Mesothelial cell of epicardium (in vitro differentiated cells): ENCODE data around the gene KRT26. TPM values are rescaled to one million over a fixed set of nuclear protein-coding genes. Genes with fewer than 3 reads are reported as not detected.

Experiments
- DNase-seq, 2 experiments: peaks; one replicate each; pipeline ENCODE4 v3.0.0; 2021; ENCODE audit warnings: low spot score in 2 of 2; ENCODE audit not compliant: unreplicated experiment in 2 of 2
- H3K27ac Mint-ChIP-seq: 2 replicates; pipeline ENCODE4 v1.8.0; 2021; ENCODE audit warnings: mixed read lengths
- H3K27me3 Mint-ChIP-seq: 2 replicates; pipeline ENCODE4 v1.8.0; 2021; ENCODE audit warnings: low read depth, mixed read lengths
- H3K36me3 Mint-ChIP-seq: 2 replicates; pipeline ENCODE4 v1.8.0; 2021; ENCODE audit warnings: mixed read lengths
- H3K4me1 Mint-ChIP-seq: 2 replicates; pipeline ENCODE4 v1.8.0; 2021; ENCODE audit warnings: mixed read lengths
- H3K4me3 Mint-ChIP-seq: 2 replicates; pipeline ENCODE4 v1.8.0; 2021; ENCODE audit warnings: mild to moderate bottlenecking, moderate library complexity, mixed read lengths
- H3K9me3 Mint-ChIP-seq: 2 replicates; pipeline ENCODE4 v1.8.0; 2021; ENCODE audit warnings: mixed read lengths
- total RNA-seq: library from RNA; stranded (reverse); gene quantifications from 3 replicates; pipeline ENCODE4 v1.2.1, GENCODE V29; 2021
- TF ChIP-seq, protein P1 (sequence below): fragments of 200-600 bp; sonication (generic); IDR thresholded peaks from one replicate; pipeline ENCODE4 v1.5.0; 2021; ENCODE audit warnings: antibody characterized with exemption; ENCODE audit not compliant: unreplicated experiment

Gene KRT26
- total RNA-seq, 1 donor from 2014 or later, result not detected

DNA sequence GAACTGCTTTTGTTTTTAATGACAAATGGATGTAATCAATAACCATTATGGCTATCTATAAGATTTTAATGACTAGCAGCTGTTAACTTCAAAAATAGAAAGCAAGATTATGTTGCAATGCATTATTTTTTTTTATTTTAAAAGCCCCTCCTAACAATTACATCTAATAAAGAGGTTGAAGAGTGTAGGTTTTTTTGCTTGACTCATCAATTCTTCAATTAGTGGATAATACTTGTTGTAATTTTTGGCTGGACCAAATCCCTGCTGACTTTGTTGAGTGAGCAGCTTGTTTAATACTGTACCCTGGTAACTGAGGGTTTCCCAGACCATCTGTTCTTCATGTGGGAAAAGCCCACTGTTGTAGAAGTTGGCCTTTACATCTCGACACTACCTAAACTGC is 41.0 kb downstream of the KRT26 start:
- Mint-ChIP-seq H3K9me3 (no peaks in the 10 kb centered on the region), H3K4me3 (no peak overlapping the region), H3K27me3 (peaks cover 65% of the 10 kb centered on the region), H3K4me1 (no peaks in the 10 kb centered on the region), H3K36me3 (no peaks in the 10 kb centered on the region), H3K27ac (no peak overlapping the region)
- TF ChIP-seq, protein P1, sequence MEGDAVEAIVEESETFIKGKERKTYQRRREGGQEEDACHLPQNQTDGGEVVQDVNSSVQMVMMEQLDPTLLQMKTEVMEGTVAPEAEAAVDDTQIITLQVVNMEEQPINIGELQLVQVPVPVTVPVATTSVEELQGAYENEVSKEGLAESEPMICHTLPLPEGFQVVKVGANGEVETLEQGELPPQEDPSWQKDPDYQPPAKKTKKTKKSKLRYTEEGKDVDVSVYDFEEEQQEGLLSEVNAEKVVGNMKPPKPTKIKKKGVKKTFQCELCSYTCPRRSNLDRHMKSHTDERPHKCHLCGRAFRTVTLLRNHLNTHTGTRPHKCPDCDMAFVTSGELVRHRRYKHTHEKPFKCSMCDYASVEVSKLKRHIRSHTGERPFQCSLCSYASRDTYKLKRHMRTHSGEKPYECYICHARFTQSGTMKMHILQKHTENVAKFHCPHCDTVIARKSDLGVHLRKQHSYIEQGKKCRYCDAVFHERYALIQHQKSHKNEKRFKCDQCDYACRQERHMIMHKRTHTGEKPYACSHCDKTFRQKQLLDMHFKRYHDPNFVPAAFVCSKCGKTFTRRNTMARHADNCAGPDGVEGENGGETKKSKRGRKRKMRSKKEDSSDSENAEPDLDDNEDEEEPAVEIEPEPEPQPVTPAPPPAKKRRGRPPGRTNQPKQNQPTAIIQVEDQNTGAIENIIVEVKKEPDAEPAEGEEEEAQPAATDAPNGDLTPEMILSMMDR, result no peak
- DNase-seq, result no peak

DNA sequence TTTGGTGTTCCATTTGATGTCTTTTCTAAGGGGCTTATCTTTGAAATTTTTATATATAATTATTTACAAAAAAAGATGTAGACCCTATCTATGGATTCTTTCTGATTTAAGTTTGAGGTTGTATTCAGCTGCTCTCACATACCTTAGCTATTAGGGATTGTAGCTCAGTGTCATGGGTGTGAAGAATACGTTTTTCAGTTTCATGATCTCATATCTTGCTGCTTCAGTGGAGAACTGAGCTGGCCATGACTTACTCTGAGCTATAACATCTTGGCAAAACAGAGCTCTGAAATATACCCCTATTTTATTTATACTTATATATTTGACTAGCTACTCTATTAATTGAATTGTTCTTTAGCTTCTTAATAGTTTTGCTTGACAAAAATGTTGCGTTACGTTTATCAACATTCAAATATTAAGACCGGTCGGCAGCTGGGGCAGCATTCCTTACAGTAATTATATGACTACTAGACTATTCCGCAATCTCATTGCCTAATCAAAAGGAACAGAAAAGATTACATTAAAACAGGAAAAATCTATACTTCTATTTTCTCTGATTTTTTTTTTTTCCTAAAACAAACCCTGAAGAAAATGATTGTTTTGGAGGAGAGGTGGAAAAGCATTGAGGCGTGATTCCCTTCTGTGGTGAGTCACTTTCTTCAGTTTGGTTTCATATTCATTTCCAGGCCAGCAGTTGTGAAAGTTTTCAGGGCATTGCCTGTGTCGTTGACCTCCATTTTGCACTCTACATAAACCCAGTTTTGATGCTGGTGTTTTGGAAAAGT is 44.4 kb downstream of the KRT26 start:
- no peaks in the 10 kb centered on the region for H3K36me3 Mint-ChIP-seq
- peaks cover 57% of the 10 kb centered on the region for H3K27me3 Mint-ChIP-seq
- H3K4me3 Mint-ChIP-seq, result no peak overlapping the region
- no peaks in the 10 kb centered on the region for H3K4me1 Mint-ChIP-seq
- no peaks in the 10 kb centered on the region for H3K9me3 Mint-ChIP-seq
- no peak for DNase-seq
- no peak overlapping the region for H3K27ac Mint-ChIP-seq
- TF ChIP-seq, protein P1, result no peak

DNA sequence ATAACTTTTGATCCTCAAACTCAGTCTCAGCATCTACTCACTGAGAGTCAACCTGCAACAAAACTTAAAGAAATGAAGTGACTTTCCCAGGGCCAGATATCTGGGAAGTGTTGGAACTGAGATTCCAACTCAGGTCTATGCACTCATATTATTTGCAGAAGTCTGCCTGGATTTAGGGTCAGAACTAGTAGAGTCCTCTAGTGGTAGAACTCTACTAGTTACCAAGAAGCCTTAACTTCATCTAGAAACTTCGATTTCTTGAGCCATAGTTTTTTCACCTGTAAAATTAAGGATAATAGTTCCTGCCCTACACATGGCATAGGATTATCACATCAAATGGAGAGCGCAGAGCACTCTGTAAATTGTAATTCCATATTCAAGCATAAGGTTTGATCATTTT is 45.1 kb downstream of the KRT26 start:
- Mint-ChIP-seq H3K4me1 (peaks cover 4% of the 10 kb centered on the region), H3K27me3 (peaks cover 51% of the 10 kb centered on the region), H3K27ac (no peak overlapping the region), H3K4me3 (no peak overlapping the region), H3K9me3 (no peaks in the 10 kb centered on the region), H3K36me3 (no peaks in the 10 kb centered on the region)
- TF ChIP-seq, protein P1, result no peak
- DNase-seq, result no peak

DNA sequence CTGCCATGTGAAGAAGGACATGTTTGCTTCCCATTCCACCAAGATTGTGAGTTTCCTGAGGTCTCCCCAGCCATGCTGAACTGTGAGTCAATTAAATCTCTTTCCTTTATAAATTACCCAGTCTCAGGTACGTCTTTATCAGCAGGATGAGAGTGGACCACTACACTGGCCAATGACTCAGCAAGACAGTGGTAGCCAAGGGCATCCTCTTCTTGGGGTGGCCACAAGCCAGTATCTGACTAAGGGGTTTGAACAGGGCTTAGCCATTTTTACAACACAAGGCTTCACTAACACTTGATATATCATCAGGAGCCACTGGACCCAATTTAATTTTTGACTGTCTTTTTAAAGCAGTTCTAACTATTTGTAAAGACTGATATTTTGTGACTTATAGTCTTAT is 47.3 kb downstream of the KRT26 start:
- Mint-ChIP-seq H3K4me1 (peaks cover 9% of the 10 kb centered on the region), H3K9me3 (no peaks in the 10 kb centered on the region), H3K27ac (no peak overlapping the region), H3K27me3 (peaks cover 35% of the 10 kb centered on the region), H3K4me3 (no peak overlapping the region), H3K36me3 (no peaks in the 10 kb centered on the region)
- TF ChIP-seq, protein P1, result no peak
- no peak for DNase-seq

DNA sequence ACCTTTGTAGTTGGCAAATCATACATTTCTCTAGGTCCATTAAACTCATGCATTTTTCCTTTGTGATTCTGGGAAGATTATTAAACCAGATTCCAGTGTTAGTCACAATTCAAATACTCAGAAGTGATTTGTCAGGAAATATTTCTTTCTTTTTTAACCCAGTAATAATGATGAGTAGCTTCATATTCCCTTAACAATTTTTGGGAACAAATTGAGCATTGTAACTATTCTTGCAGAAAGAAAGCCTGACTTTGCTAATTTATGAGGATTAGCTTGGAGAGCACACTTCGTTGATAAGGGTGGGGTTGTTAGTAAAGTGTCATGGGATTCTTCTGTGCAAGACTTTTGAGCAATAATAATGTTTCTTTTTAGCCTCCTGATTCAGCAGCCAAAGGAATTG is 49.8 kb downstream of the KRT26 start:
- H3K9me3 Mint-ChIP-seq, result no peaks in the 10 kb centered on the region
- peaks cover 13% of the 10 kb centered on the region for H3K4me1 Mint-ChIP-seq
- peaks cover 24% of the 10 kb centered on the region for H3K27me3 Mint-ChIP-seq
- no peaks in the 10 kb centered on the region for H3K36me3 Mint-ChIP-seq
- TF ChIP-seq, protein P1, result no peak
- DNase-seq, result no peak
- H3K27ac Mint-ChIP-seq, result no peak overlapping the region
- no peak overlapping the region for H3K4me3 Mint-ChIP-seq

DNA sequence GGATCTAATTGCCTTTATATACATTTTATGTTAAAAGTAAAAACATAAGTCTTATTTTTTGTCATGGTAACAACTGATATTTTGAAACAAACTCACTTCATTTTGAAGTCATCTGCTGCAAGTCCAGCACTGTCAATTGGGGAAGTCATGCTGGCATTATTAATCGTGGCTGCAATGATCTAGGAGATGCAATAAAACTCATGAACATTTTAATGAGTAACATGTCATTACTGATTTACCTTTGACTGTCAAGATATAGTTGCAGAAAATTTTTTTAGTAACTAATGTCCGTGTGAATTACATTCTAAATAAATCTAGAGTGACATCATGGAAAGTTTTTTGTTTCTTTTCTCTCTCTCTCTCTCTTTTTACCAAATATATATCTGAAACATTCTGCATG is 51.1 kb downstream of the KRT26 start:
- TF ChIP-seq, protein P1, result no peak
- peaks cover 4% of the 10 kb centered on the region for H3K9me3 Mint-ChIP-seq
- H3K4me3 Mint-ChIP-seq, result no peak overlapping the region
- H3K4me1 Mint-ChIP-seq, result peaks cover 13% of the 10 kb centered on the region
- H3K27me3 Mint-ChIP-seq, result peaks cover 18% of the 10 kb centered on the region
- no peaks in the 10 kb centered on the region for H3K36me3 Mint-ChIP-seq
- H3K27ac Mint-ChIP-seq, result no peak overlapping the region
- DNase-seq, result no peak
